GM23248 (cell line): Measurements from ENCODE around the gene CEL.

ENCODE experiments used
- EZH2 ChIP-seq: fragments of 200-600 bp; sonication (generic); IDR thresholded peaks from 2 replicates; pipeline ENCODE4 v1.6.1; 2018; ENCODE audit warnings: antibody characterized with exemption, mild to moderate bottlenecking; ENCODE audit not compliant: insufficient read depth, poor library complexity, severe bottlenecking
- EZH2phosphoT487 ChIP-seq: fragments of 200-600 bp; sonication (generic); IDR thresholded peaks from 2 replicates; pipeline ENCODE4 v1.6.1; 2018; ENCODE audit warnings: antibody characterized with exemption, moderate library complexity, mild to moderate bottlenecking, low read depth; ENCODE audit not compliant: insufficient read depth

DNA sequence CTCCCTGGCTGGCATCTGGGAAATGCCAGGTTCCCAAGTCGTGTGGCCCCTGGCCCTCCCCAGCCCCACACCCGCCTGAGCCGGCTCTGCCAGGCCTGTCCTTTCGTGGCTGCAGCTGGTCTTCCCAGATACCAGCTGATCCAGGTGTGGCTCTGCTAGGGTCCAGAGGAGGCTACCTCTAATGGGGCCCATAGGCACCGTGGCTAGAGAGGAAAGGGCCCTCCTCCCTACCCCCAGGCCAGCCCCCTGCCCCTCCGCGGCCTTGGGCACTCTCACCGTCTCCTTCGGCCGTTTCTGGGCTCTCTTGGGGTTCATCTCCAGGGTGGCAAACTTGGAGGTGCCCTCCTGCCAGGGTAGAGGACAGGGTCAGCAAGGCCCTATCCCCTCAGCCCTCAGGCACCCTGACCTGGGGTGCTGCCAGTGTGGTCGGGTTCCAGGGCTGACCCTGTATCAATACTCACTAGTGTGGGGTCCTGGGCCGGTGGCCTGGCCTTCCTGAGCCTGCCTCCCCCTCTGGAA lies 42.3 kb downstream of the CEL start:
- TF ChIP-seq EZH2phosphoT487 (no peak), EZH2 (no peak)
